HEK293 (cell line): ENCODE data around the gene SLC16A13.
A peak's percentile ranks its signal among the peaks of the same experiment; 100 is the strongest.

ENCODE experiments used
- CTCF ChIA-PET: fragments of 350-600 bp; formaldehyde crosslinking; extraction: SDS; loops from one replicate; lab custom pipeline; 2021; ENCODE audit warnings: antibody characterized with exemption; lab: Yijun Ruan, JAX
- POLR2A ChIA-PET: fragments of 300-600 bp; formaldehyde crosslinking; extraction: SDS; loops from one replicate; lab custom pipeline; 2020; ENCODE audit warnings: antibody characterized with exemption, inconsistent platforms; lab: Yijun Ruan, JAX
- H3K27ac ChIP-seq: fragments of 200-500 bp; sonication (Bioruptor generic); 2 replicates; pipeline ENCODE4 v1.5.1; 2014; ENCODE audit warnings: low read depth, low read length, control low read depth, inconsistent platforms; ENCODE audit errors: extremely low read depth
- H3K36me3 ChIP-seq, 2 experiments: fragments of 200-500 bp in 1 of 2; sonication (Bioruptor generic) in 1 of 2; 1 replicate in 1 of 2; 2 replicates in 1 of 2; pipeline ENCODE4 v1.5.1; 2014 to 2017; ENCODE audit warnings: inconsistent platforms in 2 of 2, low read length in 2 of 2; ENCODE audit not compliant: control insufficient read depth in 2 of 2, insufficient read depth in 1 of 2
- H3K4me1 ChIP-seq: fragments of 200-500 bp; sonication (Bioruptor generic); 2 replicates; pipeline ENCODE4 v1.5.1; 2014; ENCODE audit warnings: mild to moderate bottlenecking, low read length, inconsistent platforms; ENCODE audit not compliant: control insufficient read depth, insufficient read depth
- H3K4me3 ChIP-seq: 2 replicates; pipeline ENCODE4 v1.5.1; 2011; ENCODE audit warnings: low read depth, mild to moderate bottlenecking, control low read depth, low read length, moderate library complexity
- H3K9me3 ChIP-seq: fragments of 200-500 bp; sonication (Bioruptor generic); 2 replicates; pipeline ENCODE4 v1.5.1; 2014; ENCODE audit warnings: low read depth, low read length, inconsistent platforms; ENCODE audit not compliant: control insufficient read depth, insufficient read depth
- IKZF3 ChIP-seq: fragments of 450-650 bp; IDR thresholded peaks from 2 replicates; pipeline ENCODE4 v1.5.0; 2018; ENCODE audit warnings: missing biosample characterization, mild to moderate bottlenecking, missing genetic modification characterization, moderate library complexity
- KLF10 ChIP-seq: fragments of 450-650 bp; IDR thresholded peaks from 2 replicates; pipeline ENCODE4 v1.5.1; 2018; ENCODE audit warnings: missing biosample characterization, mild to moderate bottlenecking, missing genetic modification characterization
- RBAK ChIP-seq: fragments of 450-650 bp; formaldehyde crosslinking; IDR thresholded peaks from 2 replicates; pipeline ENCODE4 v1.5.1; 2016; ENCODE audit warnings: missing biosample characterization, missing genetic modification characterization
- SCRT2 ChIP-seq: fragments of 450-650 bp; formaldehyde crosslinking; IDR thresholded peaks from 2 replicates; pipeline ENCODE4 v1.5.1; 2016; ENCODE audit warnings: missing biosample characterization, missing genetic modification characterization
- SP7 ChIP-seq: fragments of 450-650 bp; formaldehyde crosslinking; IDR thresholded peaks from 2 replicates; pipeline ENCODE4 v1.5.1; 2016; ENCODE audit warnings: missing biosample characterization, missing genetic modification characterization
- ZBTB1 ChIP-seq: fragments of 450-650 bp; formaldehyde crosslinking; IDR thresholded peaks from 2 replicates; pipeline ENCODE4 v1.5.1; 2016; ENCODE audit warnings: missing biosample characterization, missing genetic modification characterization
- ZBTB17 ChIP-seq: fragments of 450-650 bp; formaldehyde crosslinking; IDR thresholded peaks from 2 replicates; pipeline ENCODE4 v1.5.1; 2016; ENCODE audit warnings: missing biosample characterization, missing genetic modification characterization
- ZBTB20 ChIP-seq: fragments of 450-650 bp; formaldehyde crosslinking; IDR thresholded peaks from 2 replicates; pipeline ENCODE4 v1.5.1; 2016; ENCODE audit warnings: missing biosample characterization, missing genetic modification characterization
- ZNF121 ChIP-seq: fragments of 450-650 bp; formaldehyde crosslinking; IDR thresholded peaks from 2 replicates; pipeline ENCODE4 v1.5.1; 2016; ENCODE audit warnings: missing biosample characterization, missing genetic modification characterization
- ZNF16 ChIP-seq: fragments of 450-650 bp; formaldehyde crosslinking; IDR thresholded peaks from 2 replicates; pipeline ENCODE4 v1.5.1; 2016; ENCODE audit warnings: low read depth, missing biosample characterization, missing genetic modification characterization
- ZNF174 ChIP-seq: fragments of 450-650 bp; formaldehyde crosslinking; IDR thresholded peaks from 2 replicates; pipeline ENCODE4 v1.5.0; 2017; ENCODE audit warnings: missing biosample characterization, mild to moderate bottlenecking, missing genetic modification characterization
- ZNF184 ChIP-seq: fragments of 450-650 bp; IDR thresholded peaks from 2 replicates; pipeline ENCODE4 v1.5.1; 2018; ENCODE audit warnings: missing biosample characterization, mild to moderate bottlenecking, missing genetic modification characterization
- ZNF19 ChIP-seq: fragments of 450-650 bp; formaldehyde crosslinking; IDR thresholded peaks from 2 replicates; pipeline ENCODE4; 2016; ENCODE audit warnings: missing biosample characterization, missing genetic modification characterization, low read depth
- ZNF23 ChIP-seq: fragments of 450-650 bp; formaldehyde crosslinking; IDR thresholded peaks from 2 replicates; pipeline ENCODE4 v1.5.1; 2016; ENCODE audit warnings: missing biosample characterization, missing genetic modification characterization, borderline replicate concordance
- ZNF274 ChIP-seq, 2 experiments: fragments of 200-500 bp in 1 of 2; fragments of 450-650 bp in 1 of 2; sonication (Bioruptor generic) in 1 of 2; formaldehyde crosslinking in 1 of 2; IDR thresholded peaks; 2 replicates each; pipeline versions ENCODE4 v1.5.1 to v1.6.1; 2014 to 2016; ENCODE audit warnings: borderline replicate concordance in 1 of 2, inconsistent platforms in 1 of 2, low read length in 1 of 2, missing biosample characterization in 1 of 2, missing genetic modification characterization in 1 of 2
- ZNF394 ChIP-seq: fragments of 450-650 bp; formaldehyde crosslinking; IDR thresholded peaks from 2 replicates; pipeline ENCODE4 v1.5.1; 2016; ENCODE audit warnings: missing biosample characterization, missing genetic modification characterization, mild to moderate bottlenecking, moderate library complexity, borderline replicate concordance
- ZNF514 ChIP-seq: fragments of 450-650 bp; formaldehyde crosslinking; IDR thresholded peaks from 2 replicates; pipeline ENCODE4 v1.5.1; 2016; ENCODE audit warnings: missing biosample characterization, missing genetic modification characterization
- ZNF561 ChIP-seq: fragments of 450-650 bp; IDR thresholded peaks from 2 replicates; pipeline ENCODE4 v1.5.1; 2018; ENCODE audit warnings: missing biosample characterization, missing genetic modification characterization, borderline replicate concordance
- ZNF621 ChIP-seq: fragments of 450-650 bp; formaldehyde crosslinking; IDR thresholded peaks from 2 replicates; pipeline ENCODE4 v1.5.1; 2017; ENCODE audit warnings: missing biosample characterization, missing genetic modification characterization
- ZNF664 ChIP-seq: fragments of 450-650 bp; formaldehyde crosslinking; IDR thresholded peaks from 2 replicates; pipeline ENCODE4 v1.5.1; 2016; ENCODE audit warnings: missing biosample characterization, missing genetic modification characterization
- ZNF777 ChIP-seq: fragments of 450-650 bp; formaldehyde crosslinking; IDR thresholded peaks from 2 replicates; pipeline ENCODE4 v1.5.1; 2017; ENCODE audit warnings: missing biosample characterization, missing genetic modification characterization, borderline replicate concordance
- ZNF830 ChIP-seq: fragments of 450-650 bp; IDR thresholded peaks from 2 replicates; pipeline ENCODE4 v1.5.0; 2018; ENCODE audit warnings: missing biosample characterization, missing genetic modification characterization, low read depth, mild to moderate bottlenecking, moderate library complexity
- TF ChIP-seq, protein P1 (sequence below): fragments of 450-650 bp; formaldehyde crosslinking; IDR thresholded peaks from 2 replicates; pipeline ENCODE4 v1.5.1; 2016; ENCODE audit warnings: missing biosample characterization, missing genetic modification characterization
- TF ChIP-seq, protein P2 (sequence below): fragments of 450-650 bp; formaldehyde crosslinking; IDR thresholded peaks from 2 replicates; pipeline ENCODE4 v1.5.1; 2016; ENCODE audit warnings: missing biosample characterization, missing genetic modification characterization
- TF ChIP-seq, protein P3 (sequence below): fragments of 450-650 bp; formaldehyde crosslinking; IDR thresholded peaks from 2 replicates; pipeline ENCODE4 v1.5.1; 2016; ENCODE audit warnings: missing biosample characterization, missing genetic modification characterization
- TF ChIP-seq, protein P4 (sequence below): fragments of 450-650 bp; formaldehyde crosslinking; IDR thresholded peaks from 2 replicates; pipeline ENCODE4 v1.5.1; 2016; ENCODE audit warnings: missing biosample characterization, missing genetic modification characterization

Gene SLC16A13

DNA sequence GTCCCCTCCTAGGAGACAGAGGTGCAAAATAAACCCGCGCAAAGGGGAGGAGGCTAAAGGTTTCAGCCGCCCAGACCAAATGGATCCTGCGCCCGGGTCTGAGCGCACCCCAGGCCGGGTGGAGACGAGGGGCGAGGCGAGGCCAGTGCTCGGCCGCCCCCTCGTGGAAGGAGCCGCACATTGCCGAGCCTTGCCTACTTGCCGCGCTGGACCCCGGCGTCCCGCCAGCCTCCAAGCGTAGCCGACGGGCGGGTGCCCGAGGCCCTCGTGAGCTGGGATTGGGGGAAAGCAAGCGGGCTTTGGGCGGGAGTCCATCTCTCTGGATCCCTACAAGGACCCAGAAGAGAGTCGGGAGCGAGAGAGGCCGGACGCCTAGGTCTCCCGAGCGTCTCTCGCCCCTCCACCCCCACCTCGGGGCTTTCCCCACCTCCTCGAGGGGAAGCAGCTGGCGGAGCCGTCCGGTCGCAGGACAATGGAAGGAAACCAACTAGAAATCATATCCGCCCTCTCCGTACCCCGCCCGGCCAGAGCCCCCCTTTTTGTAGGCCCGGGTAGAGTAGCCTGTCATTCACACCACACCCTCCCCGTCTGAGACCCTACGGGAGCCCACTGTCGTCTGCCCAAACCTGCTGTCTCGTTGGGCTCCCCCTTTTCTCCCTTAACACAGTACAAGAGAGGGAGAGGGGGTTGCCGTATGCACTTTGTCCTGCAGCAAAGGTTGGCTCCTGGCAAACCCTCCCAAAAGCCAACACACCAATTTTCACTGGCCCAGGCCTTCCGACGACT is 13.6 kb upstream of the SLC16A13 start:
- H3K4me1 ChIP-seq = peaks cover 3% of the 10 kb centered on the region; the same call in 1 of the 2 replicates
- POLR2A ChIA-PET = interaction anchor here (0.6 to 1.6 kb wide), 3 partner anchors 13 to 196 kb away, joined by 3 to 5 read pairs (median 5); partner anchors contain the start of gene SLC16A13
- TF ChIP-seq ZNF561 (tag by site-specific recombination) = 0 out of 2 replicates have a peak, but pooled peaks have one; percentile 40
- TF ChIP-seq ZNF23 (tag by site-specific recombination) = no peak
- peak; percentile 49; the same call in 1 of the 2 replicates for TF ChIP-seq ZBTB17
- no peak for TF ChIP-seq ZNF121
- TF ChIP-seq ZNF19 = no peak
- TF ChIP-seq ZNF777 (tag by site-specific recombination) = peak; percentile 75
- TF ChIP-seq ZBTB20 (tag by site-specific recombination) = no peak
- no peak for TF ChIP-seq ZNF664 (tag by site-specific recombination)
- TF ChIP-seq, protein P1, sequence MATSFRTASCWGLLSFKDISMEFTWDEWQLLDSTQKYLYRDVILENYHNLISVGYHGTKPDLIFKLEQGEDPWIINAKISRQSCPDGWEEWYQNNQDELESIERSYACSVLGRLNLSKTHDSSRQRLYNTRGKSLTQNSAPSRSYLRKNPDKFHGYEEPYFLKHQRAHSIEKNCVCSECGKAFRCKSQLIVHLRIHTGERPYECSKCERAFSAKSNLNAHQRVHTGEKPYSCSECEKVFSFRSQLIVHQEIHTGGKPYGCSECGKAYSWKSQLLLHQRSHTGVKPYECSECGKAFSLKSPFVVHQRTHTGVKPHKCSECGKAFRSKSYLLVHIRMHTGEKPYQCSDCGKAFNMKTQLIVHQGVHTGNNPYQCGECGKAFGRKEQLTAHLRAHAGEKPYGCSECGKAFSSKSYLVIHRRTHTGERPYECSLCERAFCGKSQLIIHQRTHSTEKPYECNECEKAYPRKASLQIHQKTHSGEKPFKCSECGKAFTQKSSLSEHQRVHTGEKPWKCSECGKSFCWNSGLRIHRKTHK (tag by site-specific recombination) = no peak
- TF ChIP-seq SCRT2 (tag by site-specific recombination) = no peak
- TF ChIP-seq KLF10 (tag by site-specific recombination) = no peak
- TF ChIP-seq, protein P2, sequence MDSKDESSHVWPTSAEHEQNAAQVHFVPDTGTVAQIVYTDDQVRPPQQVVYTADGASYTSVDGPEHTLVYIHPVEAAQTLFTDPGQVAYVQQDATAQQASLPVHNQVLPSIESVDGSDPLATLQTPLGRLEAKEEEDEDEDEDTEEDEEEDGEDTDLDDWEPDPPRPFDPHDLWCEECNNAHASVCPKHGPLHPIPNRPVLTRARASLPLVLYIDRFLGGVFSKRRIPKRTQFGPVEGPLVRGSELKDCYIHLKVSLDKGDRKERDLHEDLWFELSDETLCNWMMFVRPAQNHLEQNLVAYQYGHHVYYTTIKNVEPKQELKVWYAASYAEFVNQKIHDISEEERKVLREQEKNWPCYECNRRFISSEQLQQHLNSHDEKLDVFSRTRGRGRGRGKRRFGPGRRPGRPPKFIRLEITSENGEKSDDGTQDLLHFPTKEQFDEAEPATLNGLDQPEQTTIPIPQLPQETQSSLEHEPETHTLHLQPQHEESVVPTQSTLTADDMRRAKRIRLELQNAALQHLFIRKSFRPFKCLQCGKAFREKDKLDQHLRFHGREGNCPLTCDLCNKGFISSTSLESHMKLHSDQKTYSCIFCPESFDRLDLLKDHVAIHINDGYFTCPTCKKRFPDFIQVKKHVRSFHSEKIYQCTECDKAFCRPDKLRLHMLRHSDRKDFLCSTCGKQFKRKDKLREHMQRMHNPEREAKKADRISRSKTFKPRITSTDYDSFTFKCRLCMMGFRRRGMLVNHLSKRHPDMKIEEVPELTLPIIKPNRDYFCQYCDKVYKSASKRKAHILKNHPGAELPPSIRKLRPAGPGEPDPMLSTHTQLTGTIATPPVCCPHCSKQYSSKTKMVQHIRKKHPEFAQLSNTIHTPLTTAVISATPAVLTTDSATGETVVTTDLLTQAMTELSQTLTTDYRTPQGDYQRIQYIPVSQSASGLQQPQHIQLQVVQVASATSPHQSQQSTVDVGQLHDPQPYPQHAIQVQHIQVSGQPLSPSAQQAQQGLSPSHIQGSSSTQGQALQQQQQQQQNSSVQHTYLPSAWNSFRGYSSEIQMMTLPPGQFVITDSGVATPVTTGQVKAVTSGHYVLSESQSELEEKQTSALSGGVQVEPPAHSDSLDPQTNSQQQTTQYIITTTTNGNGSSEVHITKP (tag by site-specific recombination) = peak; percentile 27; the same call in 1 of the 2 replicates
- no peak for TF ChIP-seq ZNF174 (tag by site-specific recombination)
- no peak for TF ChIP-seq ZNF274 (IDR thresholded peaks at IDR 0.05; ENCODE audit: low read length)
- TF ChIP-seq ZNF274 (tag by site-specific recombination; IDR thresholded peaks at IDR 0.05; ENCODE audit: borderline replicate concordance) = no peak
- TF ChIP-seq ZBTB1 = no peak
- TF ChIP-seq IKZF3 = 0 out of 2 replicates have a peak, but pooled peaks have one; percentile 21
- TF ChIP-seq, protein P3, sequence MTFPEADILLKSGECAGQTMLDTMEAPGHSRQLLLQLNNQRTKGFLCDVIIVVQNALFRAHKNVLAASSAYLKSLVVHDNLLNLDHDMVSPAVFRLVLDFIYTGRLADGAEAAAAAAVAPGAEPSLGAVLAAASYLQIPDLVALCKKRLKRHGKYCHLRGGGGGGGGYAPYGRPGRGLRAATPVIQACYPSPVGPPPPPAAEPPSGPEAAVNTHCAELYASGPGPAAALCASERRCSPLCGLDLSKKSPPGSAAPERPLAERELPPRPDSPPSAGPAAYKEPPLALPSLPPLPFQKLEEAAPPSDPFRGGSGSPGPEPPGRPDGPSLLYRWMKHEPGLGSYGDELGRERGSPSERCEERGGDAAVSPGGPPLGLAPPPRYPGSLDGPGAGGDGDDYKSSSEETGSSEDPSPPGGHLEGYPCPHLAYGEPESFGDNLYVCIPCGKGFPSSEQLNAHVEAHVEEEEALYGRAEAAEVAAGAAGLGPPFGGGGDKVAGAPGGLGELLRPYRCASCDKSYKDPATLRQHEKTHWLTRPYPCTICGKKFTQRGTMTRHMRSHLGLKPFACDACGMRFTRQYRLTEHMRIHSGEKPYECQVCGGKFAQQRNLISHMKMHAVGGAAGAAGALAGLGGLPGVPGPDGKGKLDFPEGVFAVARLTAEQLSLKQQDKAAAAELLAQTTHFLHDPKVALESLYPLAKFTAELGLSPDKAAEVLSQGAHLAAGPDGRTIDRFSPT (tag by site-specific recombination) = no peak
- TF ChIP-seq, protein P4, sequence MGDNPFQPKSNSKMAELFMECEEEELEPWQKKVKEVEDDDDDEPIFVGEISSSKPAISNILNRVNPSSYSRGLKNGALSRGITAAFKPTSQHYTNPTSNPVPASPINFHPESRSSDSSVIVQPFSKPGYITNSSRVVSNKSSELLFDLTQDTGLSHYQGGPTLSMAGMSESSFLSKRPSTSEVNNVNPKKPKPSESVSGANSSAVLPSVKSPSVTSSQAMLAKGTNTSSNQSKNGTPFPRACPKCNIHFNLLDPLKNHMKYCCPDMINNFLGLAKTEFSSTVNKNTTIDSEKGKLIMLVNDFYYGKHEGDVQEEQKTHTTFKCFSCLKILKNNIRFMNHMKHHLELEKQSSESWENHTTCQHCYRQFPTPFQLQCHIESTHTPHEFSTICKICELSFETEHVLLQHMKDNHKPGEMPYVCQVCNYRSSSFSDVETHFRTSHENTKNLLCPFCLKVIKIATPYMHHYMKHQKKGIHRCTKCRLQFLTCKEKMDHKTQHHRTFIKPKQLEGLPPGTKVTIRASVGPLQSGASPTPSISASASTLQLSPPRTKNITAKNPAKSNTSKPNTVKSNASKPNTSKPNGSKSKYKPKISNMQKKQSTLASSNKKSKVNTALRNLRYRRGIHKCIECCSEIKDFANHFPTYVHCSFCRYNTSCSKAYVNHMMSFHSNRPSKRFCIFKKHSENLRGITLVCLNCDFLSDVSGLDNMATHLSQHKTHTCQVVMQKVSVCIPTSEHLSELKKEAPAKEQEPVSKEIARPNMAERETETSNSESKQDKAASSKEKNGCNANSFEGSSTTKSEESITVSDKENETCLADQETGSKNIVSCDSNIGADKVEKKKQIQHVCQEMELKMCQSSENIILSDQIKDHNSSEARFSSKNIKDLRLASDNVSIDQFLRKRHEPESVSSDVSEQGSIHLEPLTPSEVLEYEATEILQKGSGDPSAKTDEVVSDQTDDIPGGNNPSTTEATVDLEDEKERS = no peak
- TF ChIP-seq SP7 (tag by site-specific recombination) = no peak; the same call in 1 of the 2 replicates
- TF ChIP-seq ZNF16 (tag by site-specific recombination) = no peak
- no peak for TF ChIP-seq RBAK (tag by site-specific recombination)
- no peak for TF ChIP-seq ZNF830 (tag by site-specific recombination)
- no peak for TF ChIP-seq ZNF621
- TF ChIP-seq ZNF394 (tag by site-specific recombination) = no peak
- no peak for TF ChIP-seq ZNF514 (tag by site-specific recombination)
- no peak for TF ChIP-seq ZNF184 (tag by site-specific recombination)

More for the DNA sequence above, 13.6 kb upstream of the SLC16A13 start:
- H3K4me3 ChIP-seq = no peak overlapping the region
- CTCF ChIA-PET = interaction anchor here (0.6 to 3.1 kb wide), 38 partner anchors 10 to 1490 kb away, joined by 3 to 35 read pairs (median 5); partner anchors contain the start of genes CLEC10A, RNASEK and SLC16A13
- H3K36me3 ChIP-seq = peaks cover 0 to 5% of the 10 kb centered on the region in 2 experiments; a peak in 1 of 3 replicates
- no peaks in the 10 kb centered on the region for H3K9me3 ChIP-seq
- no peak overlapping the region for H3K27ac ChIP-seq
